MM.1S (cell line): Measurements from ENCODE around the gene PORCN.

Source experiments
- EZH2 ChIP-seq: fragments of 300-600 bp; sonication (generic); optimal IDR thresholded peaks from 2 replicates; pipeline ENCODE3; 2017; ENCODE audit warnings: low read depth, mild to moderate bottlenecking, antibody characterized with exemption, low read length, mixed read lengths
- TF ChIP-seq, protein P1 (sequence below): fragments of 300-600 bp; sonication (generic); IDR thresholded peaks from 2 replicates; pipeline ENCODE4 v1.5.1; 2016; ENCODE audit warnings: antibody characterized with exemption, low read length, mixed read lengths

DNA sequence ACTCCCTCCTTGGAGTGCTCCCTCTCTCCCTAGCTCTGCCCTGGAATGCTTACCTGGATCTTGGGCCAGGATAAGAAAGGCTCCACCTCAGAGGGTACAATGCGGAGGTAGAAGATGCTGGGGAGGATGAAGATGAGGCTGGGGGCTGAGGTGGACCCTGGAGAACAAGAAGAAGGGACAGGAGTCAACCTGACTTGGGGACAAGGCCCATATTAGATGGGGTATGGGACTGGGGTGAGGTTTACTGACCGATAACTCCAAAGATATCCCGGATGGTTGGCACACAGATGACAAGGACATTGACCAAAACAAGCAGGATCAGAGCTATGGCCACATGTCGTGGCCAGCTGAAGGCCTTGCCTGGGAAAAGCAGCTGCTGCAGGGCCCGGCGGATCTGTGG lies 49.3 kb upstream of the PORCN start:
- TF ChIP-seq, protein P1, sequence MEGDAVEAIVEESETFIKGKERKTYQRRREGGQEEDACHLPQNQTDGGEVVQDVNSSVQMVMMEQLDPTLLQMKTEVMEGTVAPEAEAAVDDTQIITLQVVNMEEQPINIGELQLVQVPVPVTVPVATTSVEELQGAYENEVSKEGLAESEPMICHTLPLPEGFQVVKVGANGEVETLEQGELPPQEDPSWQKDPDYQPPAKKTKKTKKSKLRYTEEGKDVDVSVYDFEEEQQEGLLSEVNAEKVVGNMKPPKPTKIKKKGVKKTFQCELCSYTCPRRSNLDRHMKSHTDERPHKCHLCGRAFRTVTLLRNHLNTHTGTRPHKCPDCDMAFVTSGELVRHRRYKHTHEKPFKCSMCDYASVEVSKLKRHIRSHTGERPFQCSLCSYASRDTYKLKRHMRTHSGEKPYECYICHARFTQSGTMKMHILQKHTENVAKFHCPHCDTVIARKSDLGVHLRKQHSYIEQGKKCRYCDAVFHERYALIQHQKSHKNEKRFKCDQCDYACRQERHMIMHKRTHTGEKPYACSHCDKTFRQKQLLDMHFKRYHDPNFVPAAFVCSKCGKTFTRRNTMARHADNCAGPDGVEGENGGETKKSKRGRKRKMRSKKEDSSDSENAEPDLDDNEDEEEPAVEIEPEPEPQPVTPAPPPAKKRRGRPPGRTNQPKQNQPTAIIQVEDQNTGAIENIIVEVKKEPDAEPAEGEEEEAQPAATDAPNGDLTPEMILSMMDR: no peak
- no peak for TF ChIP-seq EZH2
